Hepatocyte (in vitro differentiated cells): ENCODE measurements around the gene CHSY1. TPM values are rescaled to one million over a fixed set of nuclear protein-coding genes. Genes with fewer than 3 reads are reported as not detected.

Experiments used
- DNase-seq: peaks from one replicate; pipeline ENCODE4 v3.0.0-alpha.2; 2016; ENCODE audit warnings: low spot score
- H2AFZ ChIP-seq: fragments of 200-600 bp; sonication (generic); 2 replicates; pipeline ENCODE4 v1.6.0; 2016; ENCODE audit warnings: antibody characterized with exemption, mild to moderate bottlenecking
- H3K27ac ChIP-seq: fragments of 200-600 bp; sonication (generic); 2 replicates; pipeline ENCODE4 v1.5.1; 2016; ENCODE audit warnings: mild to moderate bottlenecking
- H3K27me3 ChIP-seq: fragments of 200-600 bp; sonication (generic); 2 replicates; pipeline ENCODE4 v1.6.1; 2016
- H3K36me3 ChIP-seq: fragments of 200-600 bp; sonication (generic); replicated peaks from 2 replicates; pipeline ENCODE4 v1.5.1; 2016; ENCODE audit warnings: low read depth; ENCODE audit not compliant: insufficient read depth
- H3K4me1 ChIP-seq: fragments of 200-600 bp; sonication (generic); 2 replicates; pipeline ENCODE4 v1.5.1; 2016; ENCODE audit warnings: mild to moderate bottlenecking, moderate library complexity; ENCODE audit not compliant: insufficient read depth
- H3K4me2 ChIP-seq: fragments of 200-600 bp; sonication (generic); 2 replicates; pipeline ENCODE4 v1.6.0; 2016
- H3K4me3 ChIP-seq: fragments of 200-600 bp; sonication (generic); 2 replicates; pipeline ENCODE4 v1.5.1; 2016; ENCODE audit warnings: mild to moderate bottlenecking
- H3K79me2 ChIP-seq: fragments of 200-600 bp; sonication (generic); 2 replicates; pipeline ENCODE4 v1.6.0; 2017; ENCODE audit warnings: mild to moderate bottlenecking
- H3K9me2 ChIP-seq: fragments of 200-600 bp; sonication (generic); replicated peaks from 2 replicates; pipeline ENCODE4 v1.6.0; 2017; ENCODE audit warnings: mild to moderate bottlenecking; ENCODE audit not compliant: insufficient read depth
- H3K9me3 ChIP-seq: fragments of 200-600 bp; sonication (generic); 2 replicates; pipeline ENCODE4 v1.5.1; 2016; ENCODE audit warnings: low read depth, mild to moderate bottlenecking
- H4K20me1 ChIP-seq: fragments of 200-600 bp; sonication (generic); 2 replicates; pipeline ENCODE4 v1.6.0; 2016; ENCODE audit warnings: mild to moderate bottlenecking; ENCODE audit not compliant: insufficient read depth, poor library complexity, severe bottlenecking
- CTCF ChIP-seq: fragments of 200-600 bp; sonication (generic); IDR thresholded peaks from 2 replicates; pipeline ENCODE4 v1.5.1; 2016; ENCODE audit warnings: antibody characterized with exemption, mild to moderate bottlenecking; ENCODE audit not compliant: poor library complexity
- EZH2 ChIP-seq: fragments of 200-600 bp; sonication (generic); IDR thresholded peaks from 2 replicates; pipeline ENCODE4 v1.6.1; 2016; ENCODE audit warnings: antibody characterized with exemption, mild to moderate bottlenecking, borderline replicate concordance
- EZH2phosphoT487 ChIP-seq: fragments of 200-600 bp; sonication (generic); IDR thresholded peaks from one replicate; pipeline ENCODE4 v1.6.1; 2018; ENCODE audit warnings: antibody characterized with exemption, mild to moderate bottlenecking, low read depth, moderate library complexity; ENCODE audit not compliant: unreplicated experiment, severe bottlenecking
- WGBS: methylation state at CpG from one replicate; pipeline ENCODE4 v1.1.6; 2016; ENCODE audit warnings: low lambda C conversion rate; ENCODE audit errors: missing lambda C conversion rate; 5-methylcytosine and 5-hydroxymethylcytosine counted together
- polyA plus RNA-seq: library from polyadenylated mRNA; unstranded; fragments of >200 nt; fragmentation: Nextera tagmentation; extraction: Ambion mirVana; gene quantifications from 2 replicates; pipeline ENCODE4 v1.2.1, GENCODE V29; 2016
- total RNA-seq: library from RNA; depleted of rRNA; stranded (reverse); fragments of >200 nt; gene quantifications from 2 replicates; pipeline ENCODE4 v1.2.3, GENCODE V29; 2014

The CHSY1 gene
- total and polyA plus RNA-seq, 2 experiments from 2014 or later, result 22.5 to 27.8 TPM

GRCh38 chr15:101158166-101159095 lies 93.4 kb downstream of the CHSY1 start:
- no peaks in the 10 kb centered on the region for H3K27me3 ChIP-seq
- TF ChIP-seq EZH2phosphoT487 (no peak), CTCF (no peak), EZH2 (no peak)
- 87% methylated on average over 30 of the region's 30 CpGs for WGBS

GRCh38 chr15:101157721-101158120 lies 94.1 kb downstream of the CHSY1 start:
- no peaks in the 10 kb centered on the region for H3K36me3 ChIP-seq
- H3K27ac ChIP-seq, result no peak overlapping the region
- H3K4me1 ChIP-seq, result no peaks in the 10 kb centered on the region
- WGBS, result 97% methylated on average over 6 of the region's 6 CpGs
- no peaks in the 10 kb centered on the region for H4K20me1 ChIP-seq
- no peaks in the 10 kb centered on the region for H3K79me2 ChIP-seq
- no peaks in the 10 kb centered on the region for H3K9me2 ChIP-seq
- H2AFZ ChIP-seq, result no peak overlapping the region
- no peak for DNase-seq
- TF ChIP-seq EZH2, result no peak
- TF ChIP-seq CTCF, result no peak
- TF ChIP-seq EZH2phosphoT487, result no peak
- no peak overlapping the region for H3K4me2 ChIP-seq
- no peaks in the 10 kb centered on the region for H3K27me3 ChIP-seq
- no peak overlapping the region for H3K4me3 ChIP-seq
- H3K9me3 ChIP-seq, result no peaks in the 10 kb centered on the region

More at GRCh38 chr15:101158166-101159095, 93.4 kb downstream of the CHSY1 start:
- Histone ChIP-seq H2AFZ (no peak overlapping the region), H3K9me2 (no peaks in the 10 kb centered on the region), H3K4me3 (no peak overlapping the region), H3K27ac (no peak overlapping the region), H4K20me1 (no peaks in the 10 kb centered on the region), H3K4me2 (no peak overlapping the region), H3K36me3 (no peaks in the 10 kb centered on the region), H3K9me3 (no peaks in the 10 kb centered on the region), H3K4me1 (no peaks in the 10 kb centered on the region), H3K79me2 (no peaks in the 10 kb centered on the region)
- no peak for DNase-seq

GRCh38 chr15:101156509-101157159 lies 95.2 kb downstream of the CHSY1 start:
- no peak for TF ChIP-seq CTCF
- no peak for TF ChIP-seq EZH2
- TF ChIP-seq EZH2phosphoT487, result no peak
- H3K4me3 ChIP-seq, result no peak overlapping the region
- H4K20me1 ChIP-seq, result no peaks in the 10 kb centered on the region
- no peak for DNase-seq
- no peaks in the 10 kb centered on the region for H3K9me2 ChIP-seq
- H3K4me1 ChIP-seq, result no peaks in the 10 kb centered on the region
- H3K27ac ChIP-seq, result no peak overlapping the region
- no peaks in the 10 kb centered on the region for H3K79me2 ChIP-seq
- H3K9me3 ChIP-seq, result no peaks in the 10 kb centered on the region
- no peaks in the 10 kb centered on the region for H3K27me3 ChIP-seq
- no peak overlapping the region for H3K4me2 ChIP-seq
- no peak overlapping the region for H2AFZ ChIP-seq
- WGBS, result 81% methylated on average over 21 of the region's 21 CpGs
- H3K36me3 ChIP-seq, result no peaks in the 10 kb centered on the region
